Stomach (tissue), 19 donors: ENCODE data around the gene ZNF653. TPM values are rescaled to one million over a fixed set of nuclear protein-coding genes. Genes with fewer than 3 reads are reported as not detected.

Source experiments
- DNase-seq, 2 donors: peaks; one replicate each; pipeline versions ENCODE4 v3.0.0 to v3.0.0-alpha.2; 2013 to 2019
- H3K27ac ChIP-seq, 5 donors: fragments of 200-600 bp in 4 of 5; sonication (generic) in 4 of 5; one replicate each; pipeline ENCODE4 v1.5.1; 2013 to 2019; ENCODE audit warnings: mild to moderate bottlenecking in 1 of 5, moderate library complexity in 1 of 5
- H3K27me3 ChIP-seq, 3 donors: fragments of 200-600 bp; sonication (generic); one replicate each; pipeline ENCODE4 v1.5.1; 2017 to 2019; ENCODE audit warnings: mixed run types in 1 of 3
- H3K36me3 ChIP-seq, 4 donors: fragments of 200-600 bp; sonication (generic); 1 replicate in 3 of 4; 2 replicates in 1 of 4; pipeline ENCODE4 v1.5.1; 2016 to 2019
- H3K4me1 ChIP-seq, 4 donors: fragments of 200-600 bp; sonication (generic); one replicate each; pipeline ENCODE4 v1.5.1; 2016 to 2019
- H3K4me3 ChIP-seq, 4 donors: fragments of 200-600 bp; sonication (generic) in 3 of 4; one replicate each; pipeline ENCODE4 v1.5.1; 2016 to 2019; ENCODE audit warnings: mild to moderate bottlenecking in 1 of 4
- H3K9me3 ChIP-seq, 4 donors: fragments of 200-600 bp; sonication (generic); one replicate each; pipeline ENCODE4 v1.5.1; 2016 to 2019
- CTCF ChIP-seq, 7 experiments: fragments of 450-650 bp in 4 of 7; fragments of 200-600 bp in 3 of 7; sonication (generic) in 3 of 7; IDR thresholded peaks; one replicate each; pipeline ENCODE4 v1.5.1; 2016 to 2019; ENCODE audit warnings: antibody characterized with exemption in 7 of 7, control low read depth in 2 of 7, mild to moderate bottlenecking in 1 of 7
- EP300 ChIP-seq: sonication (generic); formaldehyde crosslinking; IDR thresholded peaks from one replicate; pipeline ENCODE4 v1.6.1; 2017; ENCODE audit warnings: antibody characterized with exemption
- POLR2A ChIP-seq, 4 donors: fragments of 450-650 bp; IDR thresholded peaks; one replicate each; pipeline ENCODE4 v1.6.1; 2016; ENCODE audit warnings: antibody characterized with exemption in 4 of 4, control low read depth in 2 of 4, mild to moderate bottlenecking in 1 of 4, moderate library complexity in 1 of 4
- POLR2AphosphoS5 ChIP-seq, 3 donors: sonication (generic); formaldehyde crosslinking; IDR thresholded peaks; one replicate each; pipeline ENCODE4 v1.6.1; 2016; ENCODE audit warnings: antibody characterized with exemption in 3 of 3
- WGBS, 5 donors: extraction: QIAGEN DNeasy Blood & Tissue Kit in 3 of 5; methylation state at CpG; one replicate each; pipeline versions ENCODE4 v1.1.5 to v1.1.7; 2013 to 2018; 5-methylcytosine and 5-hydroxymethylcytosine counted together
- intact Hi-C: fragments of 100-400 bp; cut with DNase I; formaldehyde crosslinking; loops from one replicate; pipeline ENCODE4 v1.15.1; 2023; ENCODE audit warnings: low total_unique reads
- long read RNA-seq, 10 donors: transcript quantifications; one replicate each; lab custom pipeline, GENCODE V29; 2026
- polyA plus RNA-seq, 3 donors: library from polyadenylated mRNA; stranded (reverse); fragments of 200-250 nt; gene quantifications; one replicate each; pipeline ENCODE4 v1.2.3, GENCODE V29; 2013
- total RNA-seq, 5 donors: library from RNA; depleted of rRNA; stranded (reverse); fragments of >200 nt; gene quantifications; one replicate each; pipeline versions ENCODE4 v1.1.0 to v1.2.3, GENCODE V29; 2014 to 2016
- donor health status: healthy with polysubstance abuse.
- donor health status: Bipolar disorder and iron deficiency.
- donor health status: healthy.

The ZNF653 gene, protein sequence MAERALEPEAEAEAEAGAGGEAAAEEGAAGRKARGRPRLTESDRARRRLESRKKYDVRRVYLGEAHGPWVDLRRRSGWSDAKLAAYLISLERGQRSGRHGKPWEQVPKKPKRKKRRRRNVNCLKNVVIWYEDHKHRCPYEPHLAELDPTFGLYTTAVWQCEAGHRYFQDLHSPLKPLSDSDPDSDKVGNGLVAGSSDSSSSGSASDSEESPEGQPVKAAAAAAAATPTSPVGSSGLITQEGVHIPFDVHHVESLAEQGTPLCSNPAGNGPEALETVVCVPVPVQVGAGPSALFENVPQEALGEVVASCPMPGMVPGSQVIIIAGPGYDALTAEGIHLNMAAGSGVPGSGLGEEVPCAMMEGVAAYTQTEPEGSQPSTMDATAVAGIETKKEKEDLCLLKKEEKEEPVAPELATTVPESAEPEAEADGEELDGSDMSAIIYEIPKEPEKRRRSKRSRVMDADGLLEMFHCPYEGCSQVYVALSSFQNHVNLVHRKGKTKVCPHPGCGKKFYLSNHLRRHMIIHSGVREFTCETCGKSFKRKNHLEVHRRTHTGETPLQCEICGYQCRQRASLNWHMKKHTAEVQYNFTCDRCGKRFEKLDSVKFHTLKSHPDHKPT
- total RNA-seq (10 to 100 TPM in 4 of 5 donors, 1 to 10 TPM in 1; 6.7 to 99.6 (median 10.5) TPM), polyA plus RNA-seq (10 to 100 TPM in 2 of 3 donors, 1 to 10 TPM in 1; 9.8 to 35.9 (median 17.3) TPM)
- long read RNA-seq, donor 1: 0 reads
- long read RNA-seq, donor 2: 0 reads
- long read RNA-seq, donor 3: 0 reads
- long read RNA-seq, donor 4: 0 reads
- long read RNA-seq, donor 5: 0 reads
- long read RNA-seq, donor 6, partial matches to known transcripts: 0 of 2 reads
- long read RNA-seq, donor 6, other reads (novel, unspliced or antisense): 0 of 2 reads
- long read RNA-seq, donor 7, partial matches to known transcripts: 0 of 1 reads
- long read RNA-seq, donor 7, other reads (novel, unspliced or antisense): 0 of 1 reads
- long read RNA-seq, donor 8, partial matches to known transcripts: 0 of 1 reads
- long read RNA-seq, donor 8, other reads (novel, unspliced or antisense): 0 of 1 reads
- long read RNA-seq, donor 9: 0 reads
- long read RNA-seq, donor 10, partial matches to known transcripts: 0 of 1 reads
- long read RNA-seq, donor 10, other reads (novel, unspliced or antisense): 0 of 1 reads

GRCh38 chr19:11505504-11506100, at the start of gene ZNF653:
TSS of gene ZNF653 (minus strand) at chr19:11505839. CDS start at chr19:11505786, 53 bp downstream.
- TF ChIP-seq POLR2A (IDR thresholded peaks at IDR 0.05) (no peak), POLR2AphosphoS5 (IDR thresholded peaks at IDR 0.05) (peak; percentile 48 to 90 (median 65))
- no peaks in the 10 kb centered on the region for H3K27me3 ChIP-seq
- H3K36me3 ChIP-seq: peaks cover 2 to 31% (median 18%) of the 10 kb centered on the region in 4 donors
- intact Hi-C loops: no loop called here
- peak within 1 kb of the TSS; percentile 78 to 100 (median 98) for H3K4me3 ChIP-seq
- H3K27ac ChIP-seq: peak within 1 kb of the TSS; percentile 96 to 98 (median 97)
- peak; percentile 94 to 98 for DNase-seq
- WGBS, 5 donors: 0 to 1% (median 0%) methylated on average over 19 to 65 of the region's 65 CpGs
- no peaks in the 10 kb centered on the region for H3K9me3 ChIP-seq
- peaks cover 5 to 26% (median 20%) of the 10 kb centered on the region in 4 donors for H3K4me1 ChIP-seq

DNA sequence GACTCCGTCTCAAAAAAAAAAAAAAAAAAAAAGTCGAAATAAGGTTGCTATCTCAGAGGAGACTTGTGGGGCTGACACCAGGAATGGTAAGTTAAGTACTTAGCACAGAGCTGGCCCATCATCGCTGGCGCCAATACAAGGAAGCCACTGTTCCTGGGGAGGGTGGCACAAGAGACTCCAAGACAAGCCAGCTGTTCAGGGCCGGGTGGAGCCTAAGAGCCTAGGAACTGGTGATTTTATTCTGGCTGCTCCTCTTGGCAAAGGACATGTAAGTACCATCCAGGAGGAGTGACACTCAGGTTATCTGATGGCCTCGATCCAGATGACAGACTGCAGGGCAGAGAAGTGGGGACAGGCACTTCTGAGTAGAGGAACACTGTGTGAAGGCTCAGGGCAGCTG, 49.6 kb upstream of the ZNF653 start:
- Histone ChIP-seq H3K36me3 (peaks cover 25 to 54% (median 48%) of the 10 kb centered on the region in 4 donors), H3K27ac (no peak overlapping the region), H3K9me3 (no peaks in the 10 kb centered on the region), H3K27me3 (no peaks in the 10 kb centered on the region), H3K4me1 (peaks cover 21 to 42% (median 37%) of the 10 kb centered on the region in 4 donors), H3K4me3 (no peak overlapping the region)
- TF ChIP-seq CTCF (IDR thresholded peaks at IDR 0.05) (no peak), POLR2AphosphoS5 (IDR thresholded peaks at IDR 0.05) (no peak)
- intact Hi-C loops: no loop called here
- WGBS, 5 donors: 86 to 87% (median 87%) methylated on average over 6 of the region's 6 CpGs
- DNase-seq: no peak

DNA sequence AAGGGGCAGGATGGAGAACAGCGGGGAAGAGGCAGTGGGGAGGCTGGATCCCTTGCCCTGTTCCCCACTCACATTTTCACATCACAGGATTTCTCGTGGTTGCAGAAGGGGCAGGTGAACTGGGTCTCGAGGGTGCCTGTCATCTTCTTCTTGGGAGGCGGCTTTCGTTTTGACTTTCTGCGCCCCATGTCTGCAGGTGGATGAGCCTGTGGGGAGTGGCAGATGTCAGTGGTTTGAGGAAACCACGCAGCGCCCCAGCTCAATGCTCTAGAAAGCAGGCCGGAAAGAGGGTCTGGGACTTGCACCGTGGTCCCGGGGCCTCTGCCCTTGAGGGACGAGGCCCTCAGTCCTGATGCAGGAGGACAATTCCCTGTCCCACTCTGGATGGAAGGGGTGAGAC, 48.5 kb upstream of the ZNF653 start:
- H3K27me3 ChIP-seq: no peaks in the 10 kb centered on the region
- H3K36me3 ChIP-seq: peaks cover 25 to 62% (median 55%) of the 10 kb centered on the region in 4 donors
- peaks cover 13 to 38% (median 29%) of the 10 kb centered on the region in 4 donors for H3K4me1 ChIP-seq
- H3K27ac ChIP-seq: no peak overlapping the region
- DNase-seq: no peak
- intact Hi-C loops: no loop called here
- H3K9me3 ChIP-seq: no peaks in the 10 kb centered on the region
- TF ChIP-seq POLR2A (IDR thresholded peaks at IDR 0.05) (no peak), CTCF (IDR thresholded peaks at IDR 0.05) (no peak), EP300 (no peak), POLR2AphosphoS5 (IDR thresholded peaks at IDR 0.05) (no peak)
- WGBS, 5 donors: 76 to 87% (median 85%) methylated on average over 12 of the region's 12 CpGs
- no peak overlapping the region for H3K4me3 ChIP-seq

DNA sequence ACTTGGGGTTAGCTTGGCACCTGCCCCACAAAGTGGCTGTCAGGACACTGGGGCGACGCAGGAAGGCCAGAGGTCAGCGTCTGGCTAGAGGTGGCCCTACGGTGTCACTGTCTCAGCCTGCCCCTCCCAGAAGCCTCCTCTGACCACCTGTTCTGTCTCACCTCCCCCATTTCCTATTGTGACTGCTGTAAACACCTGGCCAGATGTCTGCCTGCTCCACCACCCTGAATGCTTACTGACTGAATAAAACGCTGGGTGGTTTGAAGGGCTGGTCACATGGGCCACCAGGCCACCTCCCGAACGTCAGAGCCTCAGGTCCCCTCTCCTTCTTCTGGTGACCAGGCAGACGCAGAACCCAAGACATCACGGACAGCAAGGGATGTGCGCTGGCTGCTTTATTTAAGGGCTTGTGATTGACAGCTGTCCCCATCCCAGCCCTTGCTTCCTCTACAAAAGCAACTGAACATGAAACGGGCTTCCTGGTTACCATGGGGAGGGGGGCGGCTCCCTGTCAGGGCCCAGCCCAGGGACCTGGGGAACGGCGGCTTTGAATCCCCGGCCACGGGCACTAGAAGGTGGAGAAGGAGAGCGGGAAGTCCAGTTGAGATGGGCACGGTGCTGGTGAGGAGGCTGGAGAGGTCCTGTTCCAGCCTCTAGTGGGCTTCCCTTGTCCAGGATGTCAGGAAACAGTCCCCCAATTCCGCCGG, 47.2 kb upstream of the ZNF653 start:
- DNase-seq: no peak
- TF ChIP-seq POLR2AphosphoS5 (IDR thresholded peaks at IDR 0.05) (no peak), EP300 (no peak), CTCF (IDR thresholded peaks at IDR 0.05) (no peak), POLR2A (IDR thresholded peaks at IDR 0.05) (no peak)
- H3K36me3 ChIP-seq: peaks cover 26 to 70% (median 62%) of the 10 kb centered on the region in 4 donors
- H3K27me3 ChIP-seq: no peaks in the 10 kb centered on the region
- no peak overlapping the region for H3K4me3 ChIP-seq
- H3K9me3 ChIP-seq: no peaks in the 10 kb centered on the region
- WGBS, 5 donors: 72 to 83% (median 78%) methylated on average over 17 to 20 of the region's 20 CpGs
- intact Hi-C loops: no loop called here
- peaks cover 7 to 30% (median 19%) of the 10 kb centered on the region in 4 donors for H3K4me1 ChIP-seq
- H3K27ac ChIP-seq: peak overlapping the region in 4 of 5 donors; percentile 50 to 85 (median 76)
